Astrocyte of the cerebellum (primary cell): Measurements from ENCODE around the gene ARL5C.

ENCODE experiments used
- DNase-seq: peaks from one replicate; pipeline ENCODE4 v3.0.0-alpha.2; 2011; ENCODE audit warnings: low read depth
- H3K4me3 ChIP-seq: 2 replicates; pipeline ENCODE4 v1.5.1; 2011; ENCODE audit warnings: mild to moderate bottlenecking, low read depth, low read length, moderate library complexity
- in situ Hi-C: cut with HindIII; loops from 2 replicates; pipeline ENCODE4 v1.10.0; 2017; ENCODE audit warnings: low sequenced_read_pairs
- TF ChIP-seq, protein P1 (sequence below): IDR thresholded peaks from 2 replicates; pipeline ENCODE4 v1.5.1; 2012; ENCODE audit warnings: low read length, low read depth, moderate library complexity, mild to moderate bottlenecking; ENCODE audit errors: missing control alignments

Gene ARL5C

DNA sequence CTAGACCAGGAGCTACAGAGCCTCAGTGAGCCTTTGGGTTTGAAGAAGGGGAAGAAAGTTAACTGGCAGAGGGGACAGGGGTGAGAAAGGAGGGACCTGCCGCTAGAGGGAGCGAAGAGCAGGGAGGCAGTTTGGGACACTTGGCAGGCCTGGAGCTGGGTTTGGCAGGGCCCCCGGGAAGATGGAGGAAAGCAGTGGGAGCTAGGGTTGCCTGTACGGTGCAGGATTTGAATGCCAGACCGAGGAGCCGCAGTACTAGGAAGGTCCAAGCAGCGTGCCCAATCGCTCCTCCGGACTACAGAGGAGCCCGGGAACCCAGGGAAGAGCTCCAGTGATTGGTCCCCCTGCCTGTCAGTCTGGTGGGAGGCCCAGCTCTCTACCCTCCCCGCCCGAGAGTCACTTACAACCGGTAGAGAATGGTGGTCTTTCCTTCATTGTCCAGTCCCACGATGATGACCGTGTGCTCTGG lies 1.3 kb downstream of the ARL5C start:
- peak overlapping the region; percentile 44 for H3K4me3 ChIP-seq
- DNase-seq = peak; percentile 79
- in situ Hi-C loops = loop anchor here (10.0 kb wide), 1 partner anchor 100 kb away; no protein-coding TSS in a partner anchor
- TF ChIP-seq, protein P1, sequence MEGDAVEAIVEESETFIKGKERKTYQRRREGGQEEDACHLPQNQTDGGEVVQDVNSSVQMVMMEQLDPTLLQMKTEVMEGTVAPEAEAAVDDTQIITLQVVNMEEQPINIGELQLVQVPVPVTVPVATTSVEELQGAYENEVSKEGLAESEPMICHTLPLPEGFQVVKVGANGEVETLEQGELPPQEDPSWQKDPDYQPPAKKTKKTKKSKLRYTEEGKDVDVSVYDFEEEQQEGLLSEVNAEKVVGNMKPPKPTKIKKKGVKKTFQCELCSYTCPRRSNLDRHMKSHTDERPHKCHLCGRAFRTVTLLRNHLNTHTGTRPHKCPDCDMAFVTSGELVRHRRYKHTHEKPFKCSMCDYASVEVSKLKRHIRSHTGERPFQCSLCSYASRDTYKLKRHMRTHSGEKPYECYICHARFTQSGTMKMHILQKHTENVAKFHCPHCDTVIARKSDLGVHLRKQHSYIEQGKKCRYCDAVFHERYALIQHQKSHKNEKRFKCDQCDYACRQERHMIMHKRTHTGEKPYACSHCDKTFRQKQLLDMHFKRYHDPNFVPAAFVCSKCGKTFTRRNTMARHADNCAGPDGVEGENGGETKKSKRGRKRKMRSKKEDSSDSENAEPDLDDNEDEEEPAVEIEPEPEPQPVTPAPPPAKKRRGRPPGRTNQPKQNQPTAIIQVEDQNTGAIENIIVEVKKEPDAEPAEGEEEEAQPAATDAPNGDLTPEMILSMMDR = peak; percentile 96

DNA sequence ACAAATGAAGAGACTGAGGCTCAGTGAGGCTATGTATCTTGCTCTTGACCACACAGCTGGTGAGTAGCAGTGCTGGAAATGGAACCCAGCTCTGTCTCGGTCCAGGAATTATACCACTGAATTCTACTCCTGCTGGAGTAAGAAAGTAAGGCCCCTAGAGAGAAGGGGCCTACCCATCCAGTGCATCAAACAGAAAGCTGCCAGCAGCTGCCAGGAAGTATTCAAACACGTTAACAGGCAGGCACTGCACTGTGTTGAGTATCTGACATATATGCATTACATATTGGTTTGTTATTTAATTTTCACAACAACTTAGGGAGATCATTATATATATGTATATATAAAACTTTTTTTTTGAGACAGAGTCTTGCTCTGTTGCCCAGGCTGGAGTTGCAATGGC lies 4.0 kb downstream of the ARL5C start:
- H3K4me3 ChIP-seq = no peak overlapping the region
- no peak for DNase-seq
- in situ Hi-C loops = loop anchor here (10.0 kb wide), 1 partner anchor 97 kb away; no protein-coding TSS in a partner anchor
- TF ChIP-seq, protein P1 = no peak

DNA sequence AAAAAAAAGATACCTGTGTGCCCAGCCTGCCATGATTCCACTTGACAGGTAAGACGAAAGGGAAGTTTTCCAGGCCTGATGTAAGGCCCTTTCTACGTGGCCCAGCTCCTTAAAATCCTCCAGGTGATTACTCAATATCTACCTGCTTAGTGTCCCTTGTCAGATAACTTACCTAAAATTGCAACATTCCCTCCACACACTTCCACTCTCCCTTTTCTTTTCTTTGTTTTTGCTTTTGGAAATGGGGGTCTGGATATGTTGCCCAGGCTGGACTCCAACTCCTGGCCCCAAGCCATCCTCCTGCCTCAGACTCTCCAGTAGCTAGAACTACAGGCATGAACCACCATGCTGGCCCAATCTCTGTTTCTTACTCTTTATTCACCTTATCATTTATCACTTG lies 7.3 kb downstream of the ARL5C start:
- no peak for DNase-seq
- in situ Hi-C loops = no loop called here
- TF ChIP-seq, protein P1 = no peak
- H3K4me3 ChIP-seq = no peak overlapping the region

DNA sequence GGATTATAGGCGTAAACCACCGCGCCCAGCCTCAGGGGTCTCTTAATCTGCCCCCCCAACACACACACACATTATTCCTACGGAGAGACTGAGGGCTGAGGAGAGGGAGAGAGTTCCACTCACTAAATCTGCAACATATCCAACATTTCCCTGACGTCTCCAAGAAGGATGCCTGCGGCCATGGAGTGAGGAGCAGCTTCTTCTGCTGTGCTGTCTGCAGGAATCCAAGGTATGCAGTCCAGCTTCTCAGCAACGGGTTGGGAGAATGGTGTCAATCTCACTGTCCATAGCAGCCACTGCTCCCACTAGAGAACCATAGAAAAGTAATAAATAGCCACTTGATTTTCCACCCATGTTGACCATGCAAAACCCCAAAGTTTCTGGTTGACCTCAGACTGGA lies 9.5 kb downstream of the ARL5C start:
- DNase-seq = no peak
- in situ Hi-C loops = no loop called here
- H3K4me3 ChIP-seq = no peak overlapping the region
- TF ChIP-seq, protein P1 = no peak

DNA sequence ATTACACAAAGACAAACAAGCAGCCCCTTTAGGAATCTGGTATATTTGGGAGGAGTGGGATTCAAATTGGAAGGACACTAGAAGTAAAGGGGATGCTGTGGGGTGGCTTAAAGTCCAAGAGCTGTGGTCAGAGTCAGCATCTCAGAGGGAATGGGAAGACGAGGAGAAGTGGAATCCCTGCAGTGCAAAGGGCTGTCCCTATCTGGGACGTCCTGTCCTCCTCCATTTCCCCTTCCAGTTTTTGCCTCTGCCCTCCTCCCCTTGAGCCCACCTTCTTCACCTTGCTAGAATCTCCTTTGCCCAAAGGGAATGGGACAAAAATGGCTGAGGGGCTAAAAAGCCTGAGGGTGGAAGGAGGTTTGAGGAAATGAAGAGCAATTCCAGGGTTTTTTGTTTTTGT lies 10.3 kb downstream of the ARL5C start:
- TF ChIP-seq, protein P1 = no peak
- in situ Hi-C loops = no loop called here
- no peak overlapping the region for H3K4me3 ChIP-seq
- no peak for DNase-seq

DNA sequence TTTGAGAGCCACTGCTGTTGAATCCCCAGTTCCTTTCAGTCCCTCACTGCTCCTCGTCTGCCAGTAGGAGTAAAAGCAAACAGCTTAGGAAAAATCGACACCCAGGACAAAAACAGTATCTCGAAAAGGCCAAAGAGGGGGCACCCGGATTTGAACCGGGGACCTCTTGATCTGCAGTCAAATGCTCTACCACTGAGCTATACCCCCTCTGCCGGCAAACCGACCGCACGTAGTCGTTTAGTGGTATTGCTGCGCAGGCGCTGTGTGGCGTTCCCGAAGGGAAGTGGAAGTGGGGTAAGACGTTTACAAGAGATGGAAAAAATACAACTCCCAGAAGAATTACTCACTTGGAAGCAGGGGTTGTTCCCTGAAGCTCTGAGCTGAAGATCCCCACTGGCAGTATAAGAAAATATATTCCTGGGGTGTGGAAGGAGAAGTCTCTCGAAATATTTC lies 12.3 kb downstream of the ARL5C start:
- H3K4me3 ChIP-seq = peak overlapping the region; percentile 95
- peak; percentile 75 for DNase-seq
- in situ Hi-C loops = no loop called here
- TF ChIP-seq, protein P1 = peak; percentile 24
